ENCODE results near the gene ERC1. TPM values are rescaled to one million over a fixed set of nuclear protein-coding genes. Genes with fewer than 3 reads are reported as not detected.

The ERC1 gene
- total and polyA plus RNA-seq, 9 of the 15 experiments (the other 6 are each of a cell fraction or from before 2014, with no cell fraction given): 0.74 to 11.8 (median 4.8) TPM

- TF ChIP-seq CTCFL (IDR thresholded peaks at IDR 0.05; ENCODE audit: borderline replicate concordance, insufficient read depth, low read depth, low read length, poor library complexity, severe bottlenecking): no peak
- TF ChIP-seq POLR2AphosphoS5 (IDR thresholded peaks at IDR 0.05; ENCODE audit: control insufficient read depth, insufficient read depth, low read depth, low read length): no peak
- TF ChIP-seq, protein P1, sequence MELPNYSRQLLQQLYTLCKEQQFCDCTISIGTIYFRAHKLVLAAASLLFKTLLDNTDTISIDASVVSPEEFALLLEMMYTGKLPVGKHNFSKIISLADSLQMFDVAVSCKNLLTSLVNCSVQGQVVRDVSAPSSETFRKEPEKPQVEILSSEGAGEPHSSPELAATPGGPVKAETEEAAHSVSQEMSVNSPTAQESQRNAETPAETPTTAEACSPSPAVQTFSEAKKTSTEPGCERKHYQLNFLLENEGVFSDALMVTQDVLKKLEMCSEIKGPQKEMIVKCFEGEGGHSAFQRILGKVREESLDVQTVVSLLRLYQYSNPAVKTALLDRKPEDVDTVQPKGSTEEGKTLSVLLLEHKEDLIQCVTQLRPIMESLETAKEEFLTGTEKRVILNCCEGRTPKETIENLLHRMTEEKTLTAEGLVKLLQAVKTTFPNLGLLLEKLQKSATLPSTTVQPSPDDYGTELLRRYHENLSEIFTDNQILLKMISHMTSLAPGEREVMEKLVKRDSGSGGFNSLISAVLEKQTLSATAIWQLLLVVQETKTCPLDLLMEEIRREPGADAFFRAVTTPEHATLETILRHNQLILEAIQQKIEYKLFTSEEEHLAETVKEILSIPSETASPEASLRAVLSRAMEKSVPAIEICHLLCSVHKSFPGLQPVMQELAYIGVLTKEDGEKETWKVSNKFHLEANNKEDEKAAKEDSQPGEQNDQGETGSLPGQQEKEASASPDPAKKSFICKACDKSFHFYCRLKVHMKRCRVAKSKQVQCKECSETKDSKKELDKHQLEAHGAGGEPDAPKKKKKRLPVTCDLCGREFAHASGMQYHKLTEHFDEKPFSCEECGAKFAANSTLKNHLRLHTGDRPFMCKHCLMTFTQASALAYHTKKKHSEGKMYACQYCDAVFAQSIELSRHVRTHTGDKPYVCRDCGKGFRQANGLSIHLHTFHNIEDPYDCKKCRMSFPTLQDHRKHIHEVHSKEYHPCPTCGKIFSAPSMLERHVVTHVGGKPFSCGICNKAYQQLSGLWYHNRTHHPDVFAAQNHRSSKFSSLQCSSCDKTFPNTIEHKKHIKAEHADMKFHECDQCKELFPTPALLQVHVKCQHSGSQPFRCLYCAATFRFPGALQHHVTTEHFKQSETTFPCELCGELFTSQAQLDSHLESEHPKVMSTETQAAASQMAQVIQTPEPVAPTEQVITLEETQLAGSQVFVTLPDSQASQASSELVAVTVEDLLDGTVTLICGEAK (IDR thresholded peaks at IDR 0.05): no peak
- TF ChIP-seq, protein P1 (CRISPR knock-in tag; IDR thresholded peaks at IDR 0.05): no peak
- peak in 1 of 2 experiments; percentile 30; a peak in 1 of 4 replicates for TF ChIP-seq TRIM24 (IDR thresholded peaks at IDR 0.05)
- no peak for TF ChIP-seq ATF2 (CRISPR knock-in tag; IDR thresholded peaks at IDR 0.05)
- no peak for TF ChIP-seq ZNF282 (CRISPR knock-in tag; IDR thresholded peaks at IDR 0.05)
- TF ChIP-seq SPI1 (IDR thresholded peaks at IDR 0.05; ENCODE audit: borderline replicate concordance, low read depth, low read length): no peak
- TF ChIP-seq, protein P2, sequence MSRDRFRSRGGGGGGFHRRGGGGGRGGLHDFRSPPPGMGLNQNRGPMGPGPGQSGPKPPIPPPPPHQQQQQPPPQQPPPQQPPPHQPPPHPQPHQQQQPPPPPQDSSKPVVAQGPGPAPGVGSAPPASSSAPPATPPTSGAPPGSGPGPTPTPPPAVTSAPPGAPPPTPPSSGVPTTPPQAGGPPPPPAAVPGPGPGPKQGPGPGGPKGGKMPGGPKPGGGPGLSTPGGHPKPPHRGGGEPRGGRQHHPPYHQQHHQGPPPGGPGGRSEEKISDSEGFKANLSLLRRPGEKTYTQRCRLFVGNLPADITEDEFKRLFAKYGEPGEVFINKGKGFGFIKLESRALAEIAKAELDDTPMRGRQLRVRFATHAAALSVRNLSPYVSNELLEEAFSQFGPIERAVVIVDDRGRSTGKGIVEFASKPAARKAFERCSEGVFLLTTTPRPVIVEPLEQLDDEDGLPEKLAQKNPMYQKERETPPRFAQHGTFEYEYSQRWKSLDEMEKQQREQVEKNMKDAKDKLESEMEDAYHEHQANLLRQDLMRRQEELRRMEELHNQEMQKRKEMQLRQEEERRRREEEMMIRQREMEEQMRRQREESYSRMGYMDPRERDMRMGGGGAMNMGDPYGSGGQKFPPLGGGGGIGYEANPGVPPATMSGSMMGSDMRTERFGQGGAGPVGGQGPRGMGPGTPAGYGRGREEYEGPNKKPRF (IDR thresholded peaks at IDR 0.05; ENCODE audit: low read depth, low read length): no peak
- no peak for TF ChIP-seq ZNF253 (CRISPR knock-in tag; conservative IDR thresholded peaks at IDR 0.05)
- TF ChIP-seq SMARCB1 (IDR thresholded peaks at IDR 0.05; ENCODE audit: insufficient read length, low read depth): no peak
- TF ChIP-seq SP2 (IDR thresholded peaks at IDR 0.05; ENCODE audit: extremely low read depth, low read depth, low read length, poor library complexity, severe bottlenecking): no peak
- no peak for TF ChIP-seq MBD2 (IDR thresholded peaks at IDR 0.05; ENCODE audit: borderline replicate concordance, low read depth)
- TF ChIP-seq KLF1 (tag; IDR thresholded peaks at IDR 0.05): no peak
Measured at GRCh38 chr12:1246637-1247036, 255.6 kb downstream of the ERC1 start (continued).

Measured in K562 (cell line).